Stimulated activated effector memory CD8-positive, alpha-beta T cell treated with anti-CD3 and anti-CD28 coated beads, Interleukin-12 subunit alpha, Interleukin-12 subunit beta, amount 100 ng/mL, for 72 hours (primary cell): Measurements from ENCODE around the gene GHR.

ENCODE experiments used
- ATAC-seq: fragments of 150-1000 bp; cut with Tn5 transposase; 2 replicates; pipeline ENCODE4 v1.10.0; 2021
- DNase-seq, 2 donors: peaks; one replicate each; pipeline ENCODE4 v3.0.0; 2021 to 2022; ENCODE audit warnings: low spot score in 2 of 2
- H3K27ac Mint-ChIP-seq: one replicate; pipeline ENCODE4 v1.8.0; 2022; ENCODE audit warnings: mild to moderate bottlenecking, mixed read lengths
- H3K36me3 Mint-ChIP-seq: one replicate; pipeline ENCODE4 v1.8.0; 2022; ENCODE audit warnings: mild to moderate bottlenecking, mixed read lengths
- H3K4me1 Mint-ChIP-seq: one replicate; pipeline ENCODE4 v1.8.0; 2022; ENCODE audit warnings: mixed read lengths
- H3K4me3 Mint-ChIP-seq: one replicate; pipeline ENCODE4 v1.8.0; 2022; ENCODE audit warnings: mild to moderate bottlenecking, mixed read lengths
- H3K9me3 Mint-ChIP-seq: one replicate; pipeline ENCODE4 v1.8.0; 2022; ENCODE audit warnings: mixed read lengths

The GHR gene

DNA sequence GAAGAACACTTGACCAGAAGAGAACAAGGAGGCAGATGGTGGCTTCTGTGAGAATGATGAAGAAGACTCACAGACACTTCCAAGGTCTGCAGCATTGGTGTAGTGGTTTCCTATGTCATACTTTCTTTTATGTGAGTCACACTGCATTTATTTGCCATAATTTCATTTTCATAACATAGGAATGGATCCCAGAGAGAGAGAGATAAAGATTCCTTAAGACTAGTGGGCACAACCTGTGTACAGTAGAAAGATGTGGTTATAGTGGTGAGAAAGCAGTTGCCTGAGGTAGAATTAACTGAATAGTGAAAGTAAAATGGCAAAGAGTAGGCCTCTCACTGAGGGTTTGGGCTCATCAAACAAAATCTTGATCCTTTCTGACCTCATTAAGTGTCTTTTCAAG, 325.8 kb downstream of the GHR start:
- H3K4me1 Mint-ChIP-seq, result peaks cover 13% of the 10 kb centered on the region
- no peak overlapping the region for H3K27ac Mint-ChIP-seq
- DNase-seq (no peak), ATAC-seq (peak; percentile 62)
- no peak overlapping the region for H3K4me3 Mint-ChIP-seq
- H3K9me3 Mint-ChIP-seq, result no peaks in the 10 kb centered on the region
- no peaks in the 10 kb centered on the region for H3K36me3 Mint-ChIP-seq

DNA sequence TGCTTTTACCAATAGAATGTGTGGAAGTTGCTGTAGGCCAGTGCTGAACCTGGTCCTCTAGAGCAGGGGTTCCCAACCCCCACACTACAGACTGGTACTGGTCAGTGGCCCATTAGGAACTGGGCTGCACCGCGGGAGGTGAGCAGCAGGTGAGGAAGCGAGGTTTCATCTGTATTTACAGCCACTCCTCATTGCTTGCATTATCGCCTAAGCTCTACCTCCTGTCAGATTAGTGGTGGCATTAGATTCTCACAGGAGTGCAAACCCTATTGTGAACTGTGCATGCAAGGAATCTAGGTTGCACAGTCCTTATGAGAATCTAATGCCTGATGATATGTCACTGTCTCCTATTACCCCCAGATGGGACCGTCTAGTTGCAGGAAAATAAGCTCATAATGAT, 327.3 kb downstream of the GHR start:
- H3K4me1 Mint-ChIP-seq, result peaks cover 13% of the 10 kb centered on the region
- H3K36me3 Mint-ChIP-seq, result no peaks in the 10 kb centered on the region
- ATAC-seq, result no peak
- H3K27ac Mint-ChIP-seq, result no peak overlapping the region
- H3K4me3 Mint-ChIP-seq, result no peak overlapping the region
- H3K9me3 Mint-ChIP-seq, result no peaks in the 10 kb centered on the region
- no peak for DNase-seq

DNA sequence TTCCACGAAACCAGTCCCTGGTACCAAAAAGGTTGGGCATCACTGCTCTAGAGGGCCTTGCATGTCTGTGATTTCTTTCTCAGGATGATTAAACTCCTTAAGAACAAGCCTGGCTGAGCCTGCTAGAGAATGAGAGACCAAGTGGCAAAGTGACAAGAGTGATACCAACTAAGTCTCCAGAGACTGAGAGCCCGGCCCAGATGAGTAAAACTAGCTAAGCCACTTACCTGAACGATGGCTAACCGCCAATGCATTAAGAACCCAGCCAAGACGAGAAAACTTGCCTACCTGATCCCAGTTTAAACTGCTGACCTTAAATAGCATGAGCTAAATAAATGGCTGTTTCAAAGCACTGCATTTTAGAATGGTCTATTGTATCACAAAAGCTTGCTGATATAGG, 327.8 kb downstream of the GHR start:
- H3K4me3 Mint-ChIP-seq, result no peak overlapping the region
- DNase-seq (no peak), ATAC-seq (no peak)
- no peaks in the 10 kb centered on the region for H3K9me3 Mint-ChIP-seq
- no peak overlapping the region for H3K27ac Mint-ChIP-seq
- no peaks in the 10 kb centered on the region for H3K36me3 Mint-ChIP-seq
- H3K4me1 Mint-ChIP-seq, result peaks cover 13% of the 10 kb centered on the region

DNA sequence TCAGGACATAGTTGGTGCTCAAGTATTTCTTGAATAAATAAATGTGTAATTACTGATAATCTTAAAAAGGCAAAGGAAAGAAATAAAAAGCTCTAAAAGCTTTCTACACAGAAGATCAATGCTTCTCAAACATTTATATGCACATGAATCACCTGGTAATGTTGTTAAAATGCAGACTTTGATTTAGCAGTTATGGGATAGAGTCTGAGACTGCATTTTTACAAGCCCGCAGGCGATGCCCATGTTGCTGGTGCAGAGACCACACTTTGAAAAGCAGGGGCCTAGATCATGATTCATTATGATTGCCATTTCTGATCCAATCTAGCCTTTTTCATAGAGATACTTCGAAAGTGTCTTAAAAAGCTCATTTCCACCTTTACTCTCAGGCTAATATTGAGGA, 329.9 kb downstream of the GHR start:
- no peaks in the 10 kb centered on the region for H3K9me3 Mint-ChIP-seq
- no peak for ATAC-seq
- peaks cover 24% of the 10 kb centered on the region for H3K4me1 Mint-ChIP-seq
- no peak overlapping the region for H3K27ac Mint-ChIP-seq
- DNase-seq, result no peak
- no peaks in the 10 kb centered on the region for H3K36me3 Mint-ChIP-seq
- no peak overlapping the region for H3K4me3 Mint-ChIP-seq

DNA sequence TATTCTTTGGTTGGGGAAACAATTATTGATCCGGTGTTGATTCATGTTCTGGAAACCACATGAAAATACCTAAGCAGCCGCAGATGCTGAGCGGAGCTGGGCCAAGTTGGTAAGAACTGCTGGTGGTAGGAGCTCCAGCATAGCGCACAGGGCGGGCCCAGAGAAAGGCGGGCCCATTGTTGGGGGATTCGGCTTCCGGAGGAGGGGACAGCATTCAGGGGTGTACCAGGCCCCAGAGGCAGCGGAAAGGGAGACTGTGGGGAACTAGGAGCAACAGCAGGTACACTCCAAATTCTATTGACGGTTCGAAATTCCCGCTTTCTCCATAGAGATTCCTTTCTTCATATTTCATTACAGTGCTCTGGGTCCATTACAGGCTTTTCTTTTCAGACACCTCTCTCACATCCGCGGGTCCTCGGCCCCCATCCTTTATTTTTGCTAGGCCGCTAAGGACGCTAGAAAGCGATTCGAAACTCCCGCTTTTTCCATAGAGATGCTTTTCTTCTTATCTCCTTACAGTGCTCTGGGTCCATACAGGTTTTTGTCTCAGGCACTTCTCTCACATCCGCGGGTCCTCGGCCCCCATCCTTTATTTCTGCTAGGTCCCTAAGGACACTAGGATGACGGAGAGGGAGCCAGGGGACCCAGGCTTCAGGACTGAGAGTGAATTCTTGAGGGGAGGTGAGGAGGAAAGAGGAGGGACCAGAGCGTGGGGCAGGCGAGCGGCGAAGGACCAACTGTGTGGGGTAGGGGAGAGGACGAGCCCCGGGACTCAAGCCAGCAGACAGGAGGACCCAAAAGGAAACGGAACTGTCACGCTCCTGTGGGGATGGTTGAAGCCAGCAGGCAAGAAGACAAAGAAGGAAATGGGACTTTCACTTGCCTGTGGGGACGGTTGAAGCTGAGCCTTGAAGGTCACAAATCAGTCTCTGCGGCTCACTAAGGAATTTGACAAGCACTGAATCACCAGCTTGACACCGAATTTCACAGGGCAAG, 333.7 kb downstream of the GHR start, which contains the start of gene CCDC152:
TSS of gene CCDC152 (plus strand) at position 213 of the 996 bp plus-strand sequence. CDS start 2,304 bp downstream, outside the sequence.
- H3K4me1 Mint-ChIP-seq, result peaks cover 10% of the 10 kb centered on the region
- H3K36me3 Mint-ChIP-seq, result peaks cover 6% of the 10 kb centered on the region
- no peaks in the 10 kb centered on the region for H3K9me3 Mint-ChIP-seq
- DNase-seq (peak; percentile 17 to 70), ATAC-seq (peak; percentile 94)
- peak within 1 kb of the TSS; percentile 92 for H3K27ac Mint-ChIP-seq
- peak within 1 kb of the TSS; percentile 79 for H3K4me3 Mint-ChIP-seq

DNA sequence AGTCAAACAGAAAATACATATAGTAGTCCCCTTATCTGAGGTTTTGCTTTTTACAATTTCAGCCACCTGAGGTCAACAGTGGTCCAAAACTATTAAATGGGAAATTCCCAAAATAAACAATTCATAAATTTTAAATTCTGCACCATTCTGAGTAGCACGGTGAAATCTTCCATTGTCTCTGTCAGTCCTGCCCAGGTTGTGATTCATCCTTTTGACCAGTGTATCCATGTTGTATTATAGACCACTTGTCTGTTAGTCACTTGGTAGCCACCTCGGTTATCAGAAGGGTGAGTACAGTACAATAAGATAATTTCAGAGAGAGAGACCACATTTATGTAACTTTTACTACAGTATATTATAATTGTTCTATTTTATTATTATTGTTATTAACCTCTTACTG, 336.2 kb downstream of the GHR start:
- H3K9me3 Mint-ChIP-seq, result no peaks in the 10 kb centered on the region
- H3K4me1 Mint-ChIP-seq, result peaks cover 10% of the 10 kb centered on the region
- ATAC-seq (no peak), DNase-seq (no peak)
- no peak overlapping the region for H3K27ac Mint-ChIP-seq
- peaks cover 23% of the 10 kb centered on the region for H3K36me3 Mint-ChIP-seq
- H3K4me3 Mint-ChIP-seq, result no peak overlapping the region

DNA sequence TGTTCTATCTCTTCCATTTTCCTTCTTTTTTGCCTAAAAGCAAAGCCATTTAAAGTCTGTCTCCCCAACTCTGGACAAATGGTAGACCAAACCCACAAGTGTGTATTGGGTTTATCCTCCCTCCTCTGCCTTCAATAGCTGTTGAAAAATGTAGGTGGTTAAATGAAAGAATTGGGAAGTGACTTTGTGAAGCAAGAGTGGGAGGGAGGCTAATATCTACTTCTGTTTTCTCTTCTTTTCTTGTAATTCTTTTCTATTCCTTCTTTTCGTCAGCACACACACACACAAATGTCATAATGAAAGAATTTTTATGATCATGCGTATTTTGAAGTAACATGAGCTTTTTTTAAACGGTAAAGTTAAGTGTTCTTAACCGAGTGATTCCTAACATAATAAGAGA, 337.2 kb downstream of the GHR start:
- Mint-ChIP-seq H3K4me1 (peaks cover 10% of the 10 kb centered on the region), H3K9me3 (no peaks in the 10 kb centered on the region), H3K36me3 (peaks cover 27% of the 10 kb centered on the region), H3K4me3 (no peak overlapping the region), H3K27ac (no peak overlapping the region)
- ATAC-seq (no peak), DNase-seq (no peak)

DNA sequence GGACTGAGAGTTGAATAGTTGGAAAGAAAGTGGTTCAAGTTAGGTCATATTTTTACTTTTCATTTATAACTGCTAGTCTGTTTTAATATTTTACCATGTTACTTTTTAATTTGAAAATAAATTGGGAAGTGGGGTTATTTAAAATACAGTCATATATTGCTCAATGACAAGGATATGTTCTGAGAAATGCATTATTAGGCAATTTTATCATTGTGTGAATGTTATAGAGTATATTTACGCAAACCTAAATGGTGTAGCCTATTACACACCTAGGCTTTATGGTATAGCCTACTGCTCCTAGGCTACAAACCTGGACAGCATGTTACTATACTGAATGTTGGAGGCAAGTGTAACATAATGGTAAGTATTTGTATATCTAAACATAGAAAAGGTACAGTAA, 338.6 kb downstream of the GHR start:
- DNase-seq, result no peak
- Mint-ChIP-seq H3K4me1 (peaks cover 10% of the 10 kb centered on the region), H3K9me3 (no peaks in the 10 kb centered on the region), H3K4me3 (no peak overlapping the region), H3K36me3 (peaks cover 30% of the 10 kb centered on the region), H3K27ac (no peak overlapping the region)
- ATAC-seq, result no peak

DNA sequence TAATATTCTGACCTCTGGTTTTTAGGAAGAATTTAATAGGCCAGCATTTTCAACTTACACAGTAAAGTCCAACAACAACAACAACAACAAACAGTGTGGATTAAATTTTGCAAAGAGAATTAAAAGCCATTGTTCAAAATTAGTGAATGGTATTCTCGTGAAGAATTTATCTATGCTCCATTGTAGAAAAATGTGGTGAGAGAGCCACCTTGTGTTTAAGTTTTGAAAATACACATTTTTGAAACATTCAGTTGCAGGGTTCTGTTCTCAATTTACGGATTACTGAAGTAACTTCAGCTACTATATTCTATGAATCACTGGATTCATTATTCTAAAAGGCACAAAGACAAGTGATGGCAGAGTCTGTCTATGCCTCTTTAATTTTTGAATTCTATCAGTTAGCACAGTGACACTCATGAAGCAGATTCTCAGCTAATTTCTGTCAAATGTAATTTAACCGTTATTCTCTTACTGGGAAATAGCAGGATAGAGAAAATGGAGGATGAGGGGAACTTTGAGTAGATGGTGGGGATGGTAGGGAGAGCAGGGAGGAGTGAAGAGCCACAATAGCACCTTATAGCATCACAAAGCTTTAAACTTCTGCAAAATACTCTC, 344.4 kb downstream of the GHR start:
- H3K27ac Mint-ChIP-seq, result no peak overlapping the region
- DNase-seq (no peak), ATAC-seq (no peak)

DNA sequence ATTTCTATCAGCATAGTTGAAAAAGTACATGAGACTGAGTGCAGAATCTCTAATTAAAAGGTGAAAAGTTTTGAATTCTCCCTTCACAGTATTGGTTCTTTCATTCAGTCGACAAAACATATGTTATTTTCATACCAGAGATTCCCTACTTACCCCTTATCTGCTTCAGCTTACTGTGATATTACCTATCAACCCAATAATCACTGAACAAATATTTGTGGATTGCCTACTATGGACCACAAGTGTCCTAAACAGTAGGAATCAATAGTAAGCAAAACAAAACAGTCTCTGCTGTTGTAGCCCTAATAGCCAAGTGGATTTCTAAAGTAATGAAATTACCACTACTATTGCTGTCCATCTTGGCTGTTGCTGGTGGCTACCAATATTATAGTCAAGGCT, 344.9 kb downstream of the GHR start:
- no peak for DNase-seq
- Mint-ChIP-seq H3K4me3 (no peak overlapping the region), H3K9me3 (no peaks in the 10 kb centered on the region), H3K27ac (no peak overlapping the region), H3K36me3 (peaks cover 35% of the 10 kb centered on the region), H3K4me1 (no peaks in the 10 kb centered on the region)
- ATAC-seq, result no peak

More for the DNA sequence above, 344.4 kb downstream of the GHR start:
- Mint-ChIP-seq H3K36me3 (peaks cover 40% of the 10 kb centered on the region), H3K4me3 (no peak overlapping the region), H3K9me3 (no peaks in the 10 kb centered on the region), H3K4me1 (no peaks in the 10 kb centered on the region)

DNA sequence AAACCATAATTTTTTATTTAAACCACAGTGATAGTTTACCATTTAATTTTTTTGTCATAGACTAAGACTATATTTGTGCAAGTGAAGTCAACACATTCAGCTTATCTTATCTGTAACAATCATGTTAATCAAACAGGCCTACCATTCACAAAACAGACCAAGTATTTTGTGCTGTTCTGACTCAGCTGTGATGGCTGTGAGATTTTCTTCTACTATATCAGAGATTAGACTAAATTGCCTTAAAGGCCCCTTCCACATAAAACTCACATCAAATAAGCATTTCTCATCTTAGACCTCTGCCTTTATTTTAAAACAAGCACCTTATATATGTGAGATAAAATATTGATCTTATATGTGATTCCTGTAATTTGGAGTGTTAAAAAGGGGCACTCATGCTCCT, 346.8 kb downstream of the GHR start:
- Mint-ChIP-seq H3K4me3 (no peak overlapping the region), H3K9me3 (no peaks in the 10 kb centered on the region), H3K36me3 (peaks cover 20% of the 10 kb centered on the region), H3K4me1 (no peaks in the 10 kb centered on the region), H3K27ac (no peak overlapping the region)
- ATAC-seq (no peak), DNase-seq (no peak)
